ENCODE results near the gene GARIN1A. TPM values are rescaled to one million over a fixed set of nuclear protein-coding genes. Genes with fewer than 3 reads are reported as not detected.
"Not testable (repeated sequence)": the region's sequence is repeated elsewhere in the genome, so short reads cannot be mapped to it uniquely, and the experiment has no call there.

The GARIN1A gene
- total RNA-seq, 4 donors from 2014 or later = 0.25 to 1.5 (median 1.3) TPM

DNA sequence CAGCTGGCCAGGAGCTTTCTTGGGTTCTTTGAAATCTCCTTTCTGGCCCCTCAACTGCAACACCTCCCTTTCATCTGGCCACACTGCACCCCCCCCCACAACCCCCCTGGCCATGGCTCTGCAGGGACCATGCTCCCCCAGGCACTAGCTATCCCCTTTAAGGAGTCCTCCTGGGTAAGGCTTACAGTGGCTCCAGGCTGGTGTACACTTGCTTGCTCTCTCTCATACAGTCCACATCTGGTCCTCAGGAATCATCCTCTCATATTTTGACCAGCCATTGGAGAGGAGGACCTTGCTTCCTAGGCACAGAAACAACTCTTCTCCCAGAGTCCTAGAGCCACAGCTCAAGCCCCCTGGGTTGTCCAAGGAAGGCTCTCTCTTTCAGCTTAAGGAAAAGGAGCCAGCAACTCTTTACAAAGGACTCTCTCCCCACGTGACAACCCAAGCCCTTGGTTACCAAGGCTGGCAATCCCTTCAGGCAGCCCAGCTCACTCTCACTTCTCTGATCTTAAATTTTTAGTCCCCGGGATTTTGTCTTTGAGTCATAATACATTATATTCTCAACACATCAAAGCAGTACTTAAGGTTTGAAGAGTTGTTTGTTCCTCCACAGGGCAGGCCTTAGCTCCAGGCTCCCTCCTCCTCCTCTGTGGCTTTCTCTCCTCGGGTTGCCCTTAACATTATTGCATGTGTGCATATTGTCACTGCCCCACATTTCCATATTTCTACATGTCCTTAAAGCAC lies 9.9 kb downstream of the GARIN1A start:
- no peaks in the 10 kb centered on the region for H3K27me3 ChIP-seq
- H3K9me3 ChIP-seq = no peaks in the 10 kb centered on the region
- 71 to 84% methylated on average over 3 of the region's 3 CpGs for WGBS, 2 donors (ENCODE audit: low coverage in 1 of 2)
- H3K36me3 ChIP-seq = peaks cover 0 to 38% of the 10 kb centered on the region in 2 donors
- H3K27ac ChIP-seq = no peak overlapping the region
- no peak for TF ChIP-seq POLR2AphosphoS5 (IDR thresholded peaks at IDR 0.05)
- no peak for TF ChIP-seq POLR2A (IDR thresholded peaks at IDR 0.05)
- TF ChIP-seq EP300 (IDR thresholded peaks at IDR 0.05) = no peak
- TF ChIP-seq, protein P1, sequence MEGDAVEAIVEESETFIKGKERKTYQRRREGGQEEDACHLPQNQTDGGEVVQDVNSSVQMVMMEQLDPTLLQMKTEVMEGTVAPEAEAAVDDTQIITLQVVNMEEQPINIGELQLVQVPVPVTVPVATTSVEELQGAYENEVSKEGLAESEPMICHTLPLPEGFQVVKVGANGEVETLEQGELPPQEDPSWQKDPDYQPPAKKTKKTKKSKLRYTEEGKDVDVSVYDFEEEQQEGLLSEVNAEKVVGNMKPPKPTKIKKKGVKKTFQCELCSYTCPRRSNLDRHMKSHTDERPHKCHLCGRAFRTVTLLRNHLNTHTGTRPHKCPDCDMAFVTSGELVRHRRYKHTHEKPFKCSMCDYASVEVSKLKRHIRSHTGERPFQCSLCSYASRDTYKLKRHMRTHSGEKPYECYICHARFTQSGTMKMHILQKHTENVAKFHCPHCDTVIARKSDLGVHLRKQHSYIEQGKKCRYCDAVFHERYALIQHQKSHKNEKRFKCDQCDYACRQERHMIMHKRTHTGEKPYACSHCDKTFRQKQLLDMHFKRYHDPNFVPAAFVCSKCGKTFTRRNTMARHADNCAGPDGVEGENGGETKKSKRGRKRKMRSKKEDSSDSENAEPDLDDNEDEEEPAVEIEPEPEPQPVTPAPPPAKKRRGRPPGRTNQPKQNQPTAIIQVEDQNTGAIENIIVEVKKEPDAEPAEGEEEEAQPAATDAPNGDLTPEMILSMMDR (IDR thresholded peaks at IDR 0.05) = no peak
- no peaks in the 10 kb centered on the region for H3K4me1 ChIP-seq
- H3K4me3 ChIP-seq = no peak overlapping the region
- no peak for ATAC-seq

DNA sequence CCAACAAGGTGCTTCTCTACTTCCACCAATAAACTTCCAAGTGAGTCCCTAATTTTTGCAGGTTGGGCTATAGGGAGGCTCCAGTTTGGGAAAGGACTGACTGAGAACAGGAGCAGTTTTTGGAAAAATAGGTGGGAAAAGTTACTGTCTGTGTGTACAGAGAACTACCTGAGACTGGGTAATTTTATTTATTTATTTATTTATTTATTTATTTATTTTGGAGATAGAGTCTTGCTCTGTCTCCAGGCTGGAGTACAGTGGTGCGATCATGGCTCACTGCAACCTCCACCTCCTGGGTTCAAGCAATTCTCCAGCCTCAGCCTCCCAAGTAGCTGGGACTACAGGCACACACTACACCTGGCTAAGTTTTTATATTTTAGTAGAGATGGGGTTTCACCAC lies 11.2 kb downstream of the GARIN1A start:
- H3K9me3 ChIP-seq, H3K27me3 ChIP-seq, H3K27ac ChIP-seq, H3K4me1 ChIP-seq, H3K4me3 ChIP-seq, ATAC-seq: not testable (repeated sequence)
- WGBS, 2 donors (ENCODE audit: low coverage in 1 of 2) = 88 to 100% methylated on average over 1 of the region's 1 CpG
- H3K36me3 ChIP-seq = peaks cover 0 to 44% of the 10 kb centered on the region in 2 donors

DNA sequence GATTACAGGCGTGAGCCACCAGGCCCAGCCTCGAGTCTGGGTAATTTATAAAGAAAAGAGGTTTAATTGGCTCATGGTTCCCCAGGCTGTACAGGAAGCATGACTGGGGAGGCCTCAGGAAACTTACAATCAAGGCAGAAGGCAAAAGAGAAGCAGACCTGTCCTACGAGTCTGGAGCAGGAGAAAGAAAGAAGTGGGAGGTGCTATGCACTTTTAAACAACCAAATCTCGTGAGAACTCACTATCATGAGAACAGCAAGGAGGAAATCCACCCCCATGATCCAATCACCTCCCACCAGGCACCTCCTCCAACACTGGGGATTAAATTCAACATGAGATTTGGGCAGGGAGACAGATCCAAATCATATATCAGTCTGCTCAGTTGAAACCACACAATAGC lies 11.6 kb downstream of the GARIN1A start:
- H3K9me3 ChIP-seq, H3K27me3 ChIP-seq, ATAC-seq, H3K4me1 ChIP-seq, H3K4me3 ChIP-seq, H3K27ac ChIP-seq: not testable (repeated sequence)
- H3K36me3 ChIP-seq = peaks cover 0 to 44% of the 10 kb centered on the region in 2 donors
- 20 to 83% methylated on average over 1 to 2 of the region's 4 CpGs for WGBS, 2 donors (ENCODE audit: low coverage in 1 of 2)

DNA sequence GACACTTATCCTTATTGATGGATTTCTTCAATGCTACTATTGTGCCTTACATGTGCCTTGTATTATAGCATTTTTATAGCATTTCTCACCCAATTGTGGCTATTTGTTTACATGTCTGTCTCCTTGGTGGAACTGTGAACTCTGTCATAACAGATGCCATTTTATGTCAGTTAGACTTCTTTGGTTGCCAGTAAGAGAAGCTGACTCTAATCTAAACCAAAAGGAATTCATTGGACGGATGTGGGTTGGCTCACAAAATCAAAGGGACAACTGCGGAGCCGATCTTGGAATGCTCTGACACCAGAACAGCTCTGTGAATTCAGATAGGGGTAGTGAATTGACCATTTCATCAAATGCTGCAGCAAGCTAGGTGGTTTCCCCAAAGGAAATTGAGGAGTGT lies 15.0 kb downstream of the GARIN1A start:
- WGBS, 2 donors (ENCODE audit: low coverage in 1 of 2) = 94 to 100% methylated on average over 1 to 3 of the region's 3 CpGs
- peaks cover 0 to 34% of the 10 kb centered on the region in 2 donors for H3K36me3 ChIP-seq
- H3K27ac ChIP-seq = no peak overlapping the region
- ATAC-seq = no peak
- no peaks in the 10 kb centered on the region for H3K9me3 ChIP-seq
- H3K27me3 ChIP-seq = no peaks in the 10 kb centered on the region
- H3K4me3 ChIP-seq = no peak overlapping the region
- no peaks in the 10 kb centered on the region for H3K4me1 ChIP-seq
- TF ChIP-seq POLR2A (IDR thresholded peaks at IDR 0.05) (no peak), POLR2AphosphoS5 (IDR thresholded peaks at IDR 0.05) (no peak), EP300 (IDR thresholded peaks at IDR 0.05) (no peak)
- TF ChIP-seq, protein P1 (IDR thresholded peaks at IDR 0.05) = no peak

DNA sequence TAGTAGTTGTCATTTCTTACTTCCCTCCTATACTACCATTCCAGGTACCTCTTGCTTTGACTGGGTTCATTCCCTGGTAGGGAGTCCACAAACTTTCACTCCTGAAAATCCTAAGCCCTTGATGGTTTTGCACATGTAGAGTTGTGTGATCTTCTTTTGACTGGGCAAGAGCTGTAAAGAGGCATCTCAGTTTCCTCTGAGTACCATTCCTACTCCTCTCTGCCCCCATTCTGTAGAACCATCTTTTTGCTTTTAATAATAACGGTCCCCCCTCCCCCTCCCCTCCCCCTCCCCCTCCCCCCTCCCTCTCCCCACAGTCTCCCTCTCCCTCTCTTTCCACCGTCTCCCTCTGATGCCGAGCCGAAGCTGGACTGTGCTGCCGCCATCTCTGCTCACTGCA lies 16.4 kb downstream of the GARIN1A start:
- no peak for ATAC-seq
- H3K4me1 ChIP-seq = no peaks in the 10 kb centered on the region
- peaks cover 2% of the 10 kb centered on the region for H3K27me3 ChIP-seq
- peaks cover 0 to 24% of the 10 kb centered on the region in 2 donors for H3K36me3 ChIP-seq
- H3K27ac ChIP-seq = no peak overlapping the region
- 44% methylated on average over 1 of the region's 5 CpGs; no CpG with 5 or more reads in 1 of the 2 donors for WGBS, 2 donors (ENCODE audit: low coverage in 1 of 2)
- no peak for TF ChIP-seq EP300 (IDR thresholded peaks at IDR 0.05)
- TF ChIP-seq, protein P1 (IDR thresholded peaks at IDR 0.05) = no peak
- TF ChIP-seq POLR2AphosphoS5 (IDR thresholded peaks at IDR 0.05) = no peak
- TF ChIP-seq POLR2A (IDR thresholded peaks at IDR 0.05) = no peak
- no peaks in the 10 kb centered on the region for H3K9me3 ChIP-seq
- no peak overlapping the region for H3K4me3 ChIP-seq

DNA sequence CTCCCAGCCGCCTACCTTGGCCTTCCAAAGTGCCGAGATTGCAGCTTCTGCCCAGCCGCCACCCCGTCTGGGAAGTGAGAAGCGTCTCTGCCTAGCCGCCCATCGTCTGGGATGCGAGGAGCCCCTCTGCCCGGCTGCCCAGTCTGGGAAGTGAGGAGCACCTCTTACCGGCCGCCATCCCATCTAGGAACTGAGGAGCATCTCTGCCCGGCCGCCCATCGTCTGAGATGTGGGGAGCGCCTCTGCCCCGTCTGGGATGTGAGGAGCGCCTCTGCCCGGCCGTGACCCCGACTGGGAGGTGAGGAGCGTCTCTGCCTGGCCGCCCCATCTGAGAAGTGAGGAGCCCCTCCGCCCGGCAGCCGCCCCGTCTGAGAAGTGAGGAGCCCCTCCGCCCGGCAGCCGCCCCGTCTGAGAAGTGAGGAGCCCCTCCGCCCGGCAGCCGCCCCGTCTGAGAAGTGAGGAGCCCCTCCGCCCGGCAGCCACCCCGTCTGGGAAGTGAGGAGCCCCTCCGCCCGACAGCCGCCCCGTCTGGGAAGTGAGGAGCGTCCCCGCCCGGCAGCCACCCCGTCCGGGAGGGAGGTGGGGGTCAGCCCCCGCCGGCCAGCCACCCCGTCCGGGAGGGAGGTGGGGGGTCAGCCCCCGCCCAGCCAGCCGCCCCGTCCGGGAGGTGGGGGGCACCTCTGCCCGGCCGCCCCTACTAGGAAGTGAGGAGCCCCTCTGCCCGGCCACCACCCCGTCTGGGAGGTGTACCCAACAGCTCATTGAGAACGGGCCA lies 17.3 kb downstream of the GARIN1A start:
- not testable (repeated sequence) for H3K4me1 ChIP-seq
- 100% methylated on average over 1 of the region's 59 CpGs; no CpG with 5 or more reads in 1 of the 2 donors for WGBS, 2 donors (ENCODE audit: low coverage in 1 of 2)

More for the DNA sequence above, 17.3 kb downstream of the GARIN1A start:
- peaks cover 0 to 17% of the 10 kb centered on the region in 2 donors for H3K36me3 ChIP-seq
- H3K9me3 ChIP-seq, H3K27me3 ChIP-seq, H3K27ac ChIP-seq, ATAC-seq, H3K4me3 ChIP-seq: not testable (repeated sequence)
